ENCODE data around the gene TPI1.

TPI1 gene

DNA sequence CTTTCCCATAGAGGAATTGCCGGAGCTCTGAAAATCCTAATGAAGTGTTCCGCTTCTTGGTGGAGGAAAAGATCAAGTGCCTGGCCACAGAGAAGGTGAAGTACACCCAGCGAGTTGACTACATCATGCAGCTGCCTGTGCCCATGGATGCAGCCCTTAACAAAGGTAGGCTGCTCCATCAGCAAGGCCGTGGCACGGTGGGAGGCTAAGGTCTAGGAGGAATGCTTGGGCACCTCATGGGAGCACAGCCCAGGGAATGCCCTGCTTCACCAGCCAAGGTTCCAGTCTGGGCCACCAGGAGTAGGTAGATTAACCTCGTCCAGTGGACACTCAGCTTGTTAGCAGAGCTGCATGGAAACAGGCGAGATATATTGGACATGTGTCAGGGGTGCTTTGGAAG lies 6.4 kb upstream of the TPI1 start:
- ATAC-seq = no peak
- TF ChIP-seq CSDC2 (CRISPR knock-in tag; IDR thresholded peaks at IDR 0.05) (no peak), ZC3H10 (CRISPR knock-in tag; IDR thresholded peaks at IDR 0.05) (no peak), ISL1 (CRISPR knock-in tag; IDR thresholded peaks at IDR 0.05) (no peak), SNAI2 (CRISPR knock-in tag; IDR thresholded peaks at IDR 0.05) (no peak), ZNF8 (CRISPR knock-in tag; IDR thresholded peaks at IDR 0.05) (no peak), ZFP3 (CRISPR knock-in tag; IDR thresholded peaks at IDR 0.05) (no peak), ZFP30 (CRISPR knock-in tag; IDR thresholded peaks at IDR 0.05) (no peak), BACH2 (CRISPR knock-in tag; IDR thresholded peaks at IDR 0.05; ENCODE audit: borderline replicate concordance) (no peak), ZNF70 (CRISPR knock-in tag; IDR thresholded peaks at IDR 0.05) (no peak), RARB (CRISPR knock-in tag; IDR thresholded peaks at IDR 0.05) (no peak), ARNTL (CRISPR knock-in tag; IDR thresholded peaks at IDR 0.05; ENCODE audit: borderline replicate concordance, low read depth) (no peak), TOX (CRISPR knock-in tag; IDR thresholded peaks at IDR 0.05; ENCODE audit: borderline replicate concordance) (no peak), TCF4 (CRISPR knock-in tag; IDR thresholded peaks at IDR 0.05; ENCODE audit: borderline replicate concordance) (no peak), ZNF565 (CRISPR knock-in tag; conservative IDR thresholded peaks at IDR 0.05; ENCODE audit: low read depth) (no peak), PPARA (CRISPR knock-in tag; IDR thresholded peaks at IDR 0.05; ENCODE audit: borderline replicate concordance) (no peak), ESRRG (CRISPR knock-in tag; IDR thresholded peaks at IDR 0.05) (no peak)
- TF ChIP-seq, protein P1, sequence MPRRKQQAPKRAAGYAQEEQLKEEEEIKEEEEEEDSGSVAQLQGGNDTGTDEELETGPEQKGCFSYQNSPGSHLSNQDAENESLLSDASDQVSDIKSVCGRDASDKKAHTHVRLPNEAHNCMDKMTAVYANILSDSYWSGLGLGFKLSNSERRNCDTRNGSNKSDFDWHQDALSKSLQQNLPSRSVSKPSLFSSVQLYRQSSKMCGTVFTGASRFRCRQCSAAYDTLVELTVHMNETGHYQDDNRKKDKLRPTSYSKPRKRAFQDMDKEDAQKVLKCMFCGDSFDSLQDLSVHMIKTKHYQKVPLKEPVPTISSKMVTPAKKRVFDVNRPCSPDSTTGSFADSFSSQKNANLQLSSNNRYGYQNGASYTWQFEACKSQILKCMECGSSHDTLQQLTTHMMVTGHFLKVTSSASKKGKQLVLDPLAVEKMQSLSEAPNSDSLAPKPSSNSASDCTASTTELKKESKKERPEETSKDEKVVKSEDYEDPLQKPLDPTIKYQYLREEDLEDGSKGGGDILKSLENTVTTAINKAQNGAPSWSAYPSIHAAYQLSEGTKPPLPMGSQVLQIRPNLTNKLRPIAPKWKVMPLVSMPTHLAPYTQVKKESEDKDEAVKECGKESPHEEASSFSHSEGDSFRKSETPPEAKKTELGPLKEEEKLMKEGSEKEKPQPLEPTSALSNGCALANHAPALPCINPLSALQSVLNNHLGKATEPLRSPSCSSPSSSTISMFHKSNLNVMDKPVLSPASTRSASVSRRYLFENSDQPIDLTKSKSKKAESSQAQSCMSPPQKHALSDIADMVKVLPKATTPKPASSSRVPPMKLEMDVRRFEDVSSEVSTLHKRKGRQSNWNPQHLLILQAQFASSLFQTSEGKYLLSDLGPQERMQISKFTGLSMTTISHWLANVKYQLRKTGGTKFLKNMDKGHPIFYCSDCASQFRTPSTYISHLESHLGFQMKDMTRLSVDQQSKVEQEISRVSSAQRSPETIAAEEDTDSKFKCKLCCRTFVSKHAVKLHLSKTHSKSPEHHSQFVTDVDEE (CRISPR knock-in tag; IDR thresholded peaks at IDR 0.05) = no peak
- TF ChIP-seq, protein P2, sequence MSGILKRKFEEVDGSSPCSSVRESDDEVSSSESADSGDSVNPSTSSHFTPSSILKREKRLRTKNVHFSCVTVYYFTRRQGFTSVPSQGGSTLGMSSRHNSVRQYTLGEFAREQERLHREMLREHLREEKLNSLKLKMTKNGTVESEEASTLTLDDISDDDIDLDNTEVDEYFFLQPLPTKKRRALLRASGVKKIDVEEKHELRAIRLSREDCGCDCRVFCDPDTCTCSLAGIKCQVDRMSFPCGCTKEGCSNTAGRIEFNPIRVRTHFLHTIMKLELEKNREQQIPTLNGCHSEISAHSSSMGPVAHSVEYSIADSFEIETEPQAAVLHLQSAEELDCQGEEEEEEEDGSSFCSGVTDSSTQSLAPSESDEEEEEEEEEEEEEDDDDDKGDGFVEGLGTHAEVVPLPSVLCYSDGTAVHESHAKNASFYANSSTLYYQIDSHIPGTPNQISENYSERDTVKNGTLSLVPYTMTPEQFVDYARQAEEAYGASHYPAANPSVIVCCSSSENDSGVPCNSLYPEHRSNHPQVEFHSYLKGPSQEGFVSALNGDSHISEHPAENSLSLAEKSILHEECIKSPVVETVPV (CRISPR knock-in tag; IDR thresholded peaks at IDR 0.05) = no peak
- TF ChIP-seq, protein P3, sequence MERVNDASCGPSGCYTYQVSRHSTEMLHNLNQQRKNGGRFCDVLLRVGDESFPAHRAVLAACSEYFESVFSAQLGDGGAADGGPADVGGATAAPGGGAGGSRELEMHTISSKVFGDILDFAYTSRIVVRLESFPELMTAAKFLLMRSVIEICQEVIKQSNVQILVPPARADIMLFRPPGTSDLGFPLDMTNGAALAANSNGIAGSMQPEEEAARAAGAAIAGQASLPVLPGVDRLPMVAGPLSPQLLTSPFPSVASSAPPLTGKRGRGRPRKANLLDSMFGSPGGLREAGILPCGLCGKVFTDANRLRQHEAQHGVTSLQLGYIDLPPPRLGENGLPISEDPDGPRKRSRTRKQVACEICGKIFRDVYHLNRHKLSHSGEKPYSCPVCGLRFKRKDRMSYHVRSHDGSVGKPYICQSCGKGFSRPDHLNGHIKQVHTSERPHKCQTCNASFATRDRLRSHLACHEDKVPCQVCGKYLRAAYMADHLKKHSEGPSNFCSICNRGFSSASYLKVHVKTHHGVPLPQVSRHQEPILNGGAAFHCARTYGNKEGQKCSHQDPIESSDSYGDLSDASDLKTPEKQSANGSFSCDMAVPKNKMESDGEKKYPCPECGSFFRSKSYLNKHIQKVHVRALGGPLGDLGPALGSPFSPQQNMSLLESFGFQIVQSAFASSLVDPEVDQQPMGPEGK (CRISPR knock-in tag; IDR thresholded peaks at IDR 0.05; ENCODE audit: borderline replicate concordance) = no peak
- TF ChIP-seq, protein P4, sequence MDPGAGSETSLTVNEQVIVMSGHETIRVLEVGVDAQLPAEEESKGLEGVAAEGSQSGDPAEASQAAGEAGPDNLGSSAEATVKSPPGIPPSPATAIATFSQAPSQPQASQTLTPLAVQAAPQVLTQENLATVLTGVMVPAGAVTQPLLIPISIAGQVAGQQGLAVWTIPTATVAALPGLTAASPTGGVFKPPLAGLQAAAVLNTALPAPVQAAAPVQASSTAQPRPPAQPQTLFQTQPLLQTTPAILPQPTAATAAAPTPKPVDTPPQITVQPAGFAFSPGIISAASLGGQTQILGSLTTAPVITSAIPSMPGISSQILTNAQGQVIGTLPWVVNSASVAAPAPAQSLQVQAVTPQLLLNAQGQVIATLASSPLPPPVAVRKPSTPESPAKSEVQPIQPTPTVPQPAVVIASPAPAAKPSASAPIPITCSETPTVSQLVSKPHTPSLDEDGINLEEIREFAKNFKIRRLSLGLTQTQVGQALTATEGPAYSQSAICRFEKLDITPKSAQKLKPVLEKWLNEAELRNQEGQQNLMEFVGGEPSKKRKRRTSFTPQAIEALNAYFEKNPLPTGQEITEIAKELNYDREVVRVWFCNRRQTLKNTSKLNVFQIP (CRISPR knock-in tag; IDR thresholded peaks at IDR 0.05; ENCODE audit: borderline replicate concordance, low read depth) = no peak

DNA sequence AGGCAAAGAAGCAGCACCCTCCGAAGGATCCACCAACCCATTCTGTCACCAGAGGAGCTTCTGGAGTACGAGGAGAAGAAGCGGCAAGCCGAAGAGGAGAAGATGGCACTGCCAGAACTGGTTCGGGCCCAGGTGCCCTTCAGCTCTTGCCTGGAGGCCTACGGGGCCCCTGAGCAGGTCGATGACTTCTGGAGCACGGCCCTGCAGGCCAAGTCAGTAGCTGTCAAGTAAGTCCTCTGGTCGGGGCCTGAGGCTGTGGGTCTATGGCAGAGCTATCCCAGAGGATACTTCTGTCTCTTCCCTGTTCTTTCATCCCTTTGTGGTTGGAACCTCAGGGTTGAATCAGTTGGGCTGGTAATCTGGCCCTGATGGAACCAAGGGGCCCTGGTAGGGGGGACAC lies 5.9 kb upstream of the TPI1 start:
- ATAC-seq = no peak
- TF ChIP-seq ZFP3 (CRISPR knock-in tag; IDR thresholded peaks at IDR 0.05) = no peak
- TF ChIP-seq ARNTL (CRISPR knock-in tag; IDR thresholded peaks at IDR 0.05; ENCODE audit: borderline replicate concordance, low read depth) = no peak

DNA sequence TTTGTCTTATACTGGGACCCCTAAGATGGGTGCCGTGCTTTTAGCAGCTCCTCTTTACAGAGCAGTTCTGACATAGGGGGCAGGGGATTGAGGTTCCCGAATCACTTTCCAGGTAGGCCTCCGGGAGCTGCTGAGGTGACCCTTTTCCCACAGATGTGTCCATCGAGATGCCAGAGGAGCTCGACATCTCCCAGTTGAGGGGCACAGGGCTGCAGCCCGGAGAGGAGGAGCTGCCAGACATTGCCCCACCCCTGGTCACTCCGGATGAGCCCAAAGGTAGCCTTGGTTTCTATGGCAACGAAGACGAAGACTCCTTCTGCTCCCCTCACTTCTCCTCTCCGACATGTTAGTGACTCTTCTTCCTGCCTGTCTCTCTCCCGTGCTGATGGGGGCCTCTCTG lies 4.3 kb upstream of the TPI1 start:
- ATAC-seq = no peak
- no peak for TF ChIP-seq PPARA (CRISPR knock-in tag; IDR thresholded peaks at IDR 0.05; ENCODE audit: borderline replicate concordance)
- TF ChIP-seq, protein P1 (CRISPR knock-in tag; IDR thresholded peaks at IDR 0.05) = no peak
- TF ChIP-seq, protein P4 (CRISPR knock-in tag; IDR thresholded peaks at IDR 0.05; ENCODE audit: borderline replicate concordance, low read depth) = no peak
- no peak for TF ChIP-seq ZNF565 (CRISPR knock-in tag; conservative IDR thresholded peaks at IDR 0.05; ENCODE audit: low read depth)
- TF ChIP-seq RARB (CRISPR knock-in tag; IDR thresholded peaks at IDR 0.05) = no peak
- no peak for TF ChIP-seq ISL1 (CRISPR knock-in tag; IDR thresholded peaks at IDR 0.05)
- TF ChIP-seq, protein P2 (CRISPR knock-in tag; IDR thresholded peaks at IDR 0.05) = no peak
- no peak for TF ChIP-seq OSR1 (CRISPR knock-in tag; IDR thresholded peaks at IDR 0.05)
- TF ChIP-seq, protein P3 (CRISPR knock-in tag; IDR thresholded peaks at IDR 0.05; ENCODE audit: borderline replicate concordance) = no peak
- TF ChIP-seq ARNTL (CRISPR knock-in tag; IDR thresholded peaks at IDR 0.05; ENCODE audit: borderline replicate concordance, low read depth) = no peak
- no peak for TF ChIP-seq ESRRG (CRISPR knock-in tag; IDR thresholded peaks at IDR 0.05)
- TF ChIP-seq ZNF8 (CRISPR knock-in tag; IDR thresholded peaks at IDR 0.05) = no peak

All from SK-N-SH treated with all-trans-retinoic acid at 6 μM for 48 hours (cell line).